Measurements from ENCODE around the gene SEMA4G. TPM values are rescaled to one million over a fixed set of nuclear protein-coding genes. Genes with fewer than 3 reads are reported as not detected.

SEMA4G gene
- total RNA-seq, 2 experiments from 2014 or later = 1.1 to 1.6 TPM

- no peaks in the 10 kb centered on the region for H3K9me3 Mint-ChIP-seq
- H3K4me3 Mint-ChIP-seq = no peak overlapping the region
- no peak overlapping the region for H3K27ac Mint-ChIP-seq
- DNase-seq (no peak), ATAC-seq (ENCODE audit: poor library complexity) (no peak)
- H3K27me3 ChIP-seq (ENCODE audit: control insufficient read depth in 1 of 2, insufficient read depth in 2 of 2, low read length in 2 of 2) = peaks cover 36 to 39% of the 10 kb centered on the region in 2 experiments
- H3K9me3 ChIP-seq (ENCODE audit: control insufficient read depth in 1 of 2, insufficient read depth in 1 of 2, low read length in 2 of 2) = no peaks in the 10 kb centered on the region
- H3K36me3 ChIP-seq (ENCODE audit: insufficient read depth, low read length) = no peaks in the 10 kb centered on the region
- ChIA-PET POLR2A (interaction anchor here (1.2 to 1.6 kb wide), 2 partner anchors 11 to 16 kb away, joined by 3 to 4 read pairs; partner anchors contain the start of genes PDZD7 and SFXN3), CTCF (interaction anchor here (0.5 to 1.9 kb wide), 17 partner anchors 11 to 581 kb away, joined by 3 to 20 read pairs (median 4); partner anchors contain the start of genes LZTS2, PDZD7 and SFXN3)
- H3K27me3 Mint-ChIP-seq = peaks cover 56% of the 10 kb centered on the region
- no peaks in the 10 kb centered on the region for H3K36me3 Mint-ChIP-seq (ENCODE audit: low read depth)
- no peak overlapping the region for H3K4me3 ChIP-seq (ENCODE audit: low read length)
- no peak for TF ChIP-seq CTCF (IDR thresholded peaks at IDR 0.05)
- H3K27ac ChIP-seq (ENCODE audit: low read depth in 1 of 2, low read length in 2 of 2) = no peak overlapping the region
- H3K4me1 ChIP-seq (ENCODE audit: insufficient read depth, low read length) = peaks cover 32% of the 10 kb centered on the region
- intact Hi-C loops (cut with DNase I, micrococcal nuclease) = loop anchor here (1.0 to 10.0 kb wide), 6 partner anchors 16 to 452 kb away; partner anchors contain the start of genes LZTS2 (in 2 of the 2), KAZALD1 (in 1 of the 2) and SEMA4G (in 1 of the 2)
- H3K4me1 Mint-ChIP-seq (ENCODE audit: low read depth) = peaks cover 20% of the 10 kb centered on the region
Measured at GRCh38 chr10:101014966-101015581, 45.8 kb downstream of the SEMA4G start.

- no peak for DNase-seq
Measured at GRCh38 chr10:101015582-101015973, 46.3 kb downstream of the SEMA4G start.

GRCh38 chr10:101016814-101017213, 47.5 kb downstream of the SEMA4G start:
- H3K4me3 Mint-ChIP-seq = no peak overlapping the region
- POLR2A ChIA-PET = interaction anchor here (1.2 kb wide), 1 partner anchor 17 kb away, joined by 3 read pairs; the partner anchor contains the start of gene LZTS2
- no peak overlapping the region for H3K27ac ChIP-seq (ENCODE audit: low read depth in 1 of 2, low read length in 2 of 2)
- intact Hi-C loops (cut with DNase I, micrococcal nuclease) = loop anchor here in 1 of 2 experiments (10.0 kb wide), 1 partner anchor 48 kb away; the partner anchor contains the start of gene KAZALD1
- H3K4me1 ChIP-seq (ENCODE audit: insufficient read depth, low read length) = peaks cover 32% of the 10 kb centered on the region
- no peaks in the 10 kb centered on the region for H3K9me3 ChIP-seq (ENCODE audit: control insufficient read depth in 1 of 2, insufficient read depth in 1 of 2, low read length in 2 of 2)
- TF ChIP-seq CTCF (IDR thresholded peaks at IDR 0.05) = no peak
- H3K27me3 Mint-ChIP-seq = peaks cover 72% of the 10 kb centered on the region
- no peak overlapping the region for H3K4me3 ChIP-seq (ENCODE audit: low read length)
- no peak overlapping the region for H3K27ac Mint-ChIP-seq
- DNase-seq (no peak), ATAC-seq (ENCODE audit: poor library complexity) (no peak)
- H3K4me1 Mint-ChIP-seq (ENCODE audit: low read depth) = peaks cover 20% of the 10 kb centered on the region
- H3K36me3 ChIP-seq (ENCODE audit: insufficient read depth, low read length) = no peaks in the 10 kb centered on the region
- no peaks in the 10 kb centered on the region for H3K9me3 Mint-ChIP-seq
- no peaks in the 10 kb centered on the region for H3K36me3 Mint-ChIP-seq (ENCODE audit: low read depth)
- H3K27me3 ChIP-seq (ENCODE audit: control insufficient read depth in 1 of 2, insufficient read depth in 2 of 2, low read length in 2 of 2) = peaks cover 36 to 39% of the 10 kb centered on the region in 2 experiments
- CTCF ChIA-PET = interaction anchor here (1.2 to 1.9 kb wide), 2 partner anchors 15 to 51 kb away, joined by 4 read pairs; no protein-coding TSS in a partner anchor

More at GRCh38 chr10:101015582-101015973, 46.3 kb downstream of the SEMA4G start:
- Histone ChIP-seq H3K27me3 (ENCODE audit: control insufficient read depth in 1 of 2, insufficient read depth in 2 of 2, low read length in 2 of 2) (peaks cover 36 to 39% of the 10 kb centered on the region in 2 experiments), H3K27ac (ENCODE audit: low read depth in 1 of 2, low read length in 2 of 2) (no peak overlapping the region), H3K36me3 (ENCODE audit: insufficient read depth, low read length) (no peaks in the 10 kb centered on the region), H3K4me3 (ENCODE audit: low read length) (no peak overlapping the region), H3K9me3 (ENCODE audit: control insufficient read depth in 1 of 2, insufficient read depth in 1 of 2, low read length in 2 of 2) (no peaks in the 10 kb centered on the region), H3K4me1 (ENCODE audit: insufficient read depth, low read length) (peaks cover 32% of the 10 kb centered on the region)
- POLR2A ChIA-PET = interaction anchor here (1.2 kb wide), 1 partner anchor 15 kb away, joined by 3 read pairs; the partner anchor contains the start of gene LZTS2
- ATAC-seq (ENCODE audit: poor library complexity) = no peak
- Mint-ChIP-seq H3K27me3 (peaks cover 60% of the 10 kb centered on the region), H3K4me3 (no peak overlapping the region), H3K36me3 (ENCODE audit: low read depth) (no peaks in the 10 kb centered on the region), H3K4me1 (ENCODE audit: low read depth) (peaks cover 20% of the 10 kb centered on the region), H3K27ac (no peak overlapping the region), H3K9me3 (no peaks in the 10 kb centered on the region)
- intact Hi-C loops (cut with DNase I, micrococcal nuclease) = loop anchor here (2.0 to 10.0 kb wide), 2 partner anchors 49 to 453 kb away; partner anchors contain the start of gene KAZALD1 (in 1 of the 2)
- CTCF ChIA-PET = interaction anchor here (0.6 kb wide), 1 partner anchor 34 kb away, joined by 3 read pairs; no protein-coding TSS in a partner anchor
- no peak for TF ChIP-seq CTCF (IDR thresholded peaks at IDR 0.05)

All from CD4-positive, alpha-beta T cell (primary cell).